Smooth muscle cell (in vitro differentiated cells): ENCODE measurements around the gene TMEM135. TPM values are rescaled to one million over a fixed set of nuclear protein-coding genes. Genes with fewer than 3 reads are reported as not detected.

Source experiments
- DNase-seq: peaks from one replicate; lab custom pipeline; 2025; ENCODE audit not compliant: unreplicated experiment; lab: John Stamatoyannopoulos, UW
- H2AFZ ChIP-seq: fragments of 200-600 bp; sonication (generic); 2 replicates; pipeline ENCODE4 v1.6.0; 2016; ENCODE audit warnings: antibody characterized with exemption, low read depth, mild to moderate bottlenecking
- H3F3A ChIP-seq: fragments of 200-600 bp; sonication (generic); 2 replicates; pipeline ENCODE4 v1.6.0; 2017; ENCODE audit warnings: antibody characterized with exemption, low read depth
- H3K27ac ChIP-seq: fragments of 200-600 bp; sonication (generic); 2 replicates; pipeline ENCODE4 v1.5.1; 2016; ENCODE audit warnings: low read depth, mild to moderate bottlenecking
- H3K27me3 ChIP-seq: fragments of 200-600 bp; sonication (generic); 2 replicates; pipeline ENCODE4 v1.6.1; 2016; ENCODE audit warnings: low read depth, mild to moderate bottlenecking
- H3K36me3 ChIP-seq: fragments of 200-600 bp; sonication (generic); 2 replicates; pipeline ENCODE4 v1.5.1; 2016; ENCODE audit warnings: low read depth
- H3K4me1 ChIP-seq: fragments of 200-600 bp; sonication (generic); 2 replicates; pipeline ENCODE4 v1.5.1; 2016; ENCODE audit warnings: low read depth
- H3K4me2 ChIP-seq: fragments of 200-600 bp; sonication (generic); 2 replicates; pipeline ENCODE4 v1.6.0; 2016; ENCODE audit warnings: mild to moderate bottlenecking
- H3K4me3 ChIP-seq: fragments of 200-600 bp; sonication (generic); 2 replicates; pipeline ENCODE4 v1.5.1; 2016; ENCODE audit warnings: mild to moderate bottlenecking
- H3K79me2 ChIP-seq: fragments of 200-600 bp; sonication (generic); 2 replicates; pipeline ENCODE4 v1.6.0; 2016; ENCODE audit warnings: low read depth, mild to moderate bottlenecking
- H3K9ac ChIP-seq: fragments of 200-600 bp; sonication (generic); 2 replicates; pipeline ENCODE4 v1.6.0; 2016; ENCODE audit warnings: low read depth
- H3K9me3 ChIP-seq: fragments of 200-600 bp; sonication (generic); replicated peaks from 2 replicates; pipeline ENCODE4 v1.5.1; 2016; ENCODE audit warnings: low read depth
- H4K20me1 ChIP-seq: fragments of 200-600 bp; sonication (generic); 2 replicates; pipeline ENCODE4 v1.6.0; 2016; ENCODE audit warnings: low read depth
- CTCF ChIP-seq: fragments of 200-600 bp; sonication (generic); IDR thresholded peaks from 2 replicates; pipeline ENCODE4 v1.5.1; 2017; ENCODE audit warnings: borderline replicate concordance, mild to moderate bottlenecking, antibody characterized with exemption; ENCODE audit not compliant: insufficient read depth, poor library complexity, severe bottlenecking
- WGBS: methylation state at CpG from one replicate; pipeline ENCODE4 v1.1.7; 2016; ENCODE audit warnings: low lambda C conversion rate; 5-methylcytosine and 5-hydroxymethylcytosine counted together
- polyA plus RNA-seq: library from polyadenylated mRNA; unstranded; fragments of >200 nt; fragmentation: Nextera tagmentation; extraction: Ambion mirVana; gene quantifications from 2 replicates; pipeline ENCODE4 v1.2.1, GENCODE V29; 2016
- total RNA-seq: library from RNA; depleted of rRNA; stranded (reverse); fragments of >200 nt; gene quantifications from 2 replicates; pipeline ENCODE4 v1.2.3, GENCODE V29; 2014

TMEM135 gene
- total and polyA plus RNA-seq, 2 experiments from 2014 or later: 12.4 to 21.7 TPM

DNA sequence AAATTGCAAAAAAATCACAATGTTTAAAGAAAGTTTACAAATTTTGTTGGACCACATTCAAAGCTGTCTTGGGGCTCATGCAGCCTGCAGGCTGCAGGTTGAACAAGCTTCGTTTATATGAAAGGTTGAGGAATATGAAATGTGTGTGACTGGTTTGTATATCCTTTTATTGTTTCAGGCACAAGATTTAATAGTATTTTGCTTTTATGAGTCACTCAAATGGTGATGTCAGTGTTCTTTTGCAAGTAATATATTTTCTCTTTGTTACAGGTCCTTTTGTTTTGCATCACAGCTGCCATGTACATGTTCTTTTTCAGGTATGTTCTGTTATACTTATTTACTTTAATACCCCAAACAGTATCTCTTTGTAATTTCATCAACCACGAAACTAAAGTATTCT is 198.6 kb downstream of the TMEM135 start:
- no peak overlapping the region for H3K9ac ChIP-seq
- H3K36me3 ChIP-seq: peaks cover 4% of the 10 kb centered on the region
- H3K4me1 ChIP-seq: no peaks in the 10 kb centered on the region
- peaks cover 12% of the 10 kb centered on the region for H3K9me3 ChIP-seq
- no peak for TF ChIP-seq CTCF
- 91% methylated on average over 2 of the region's 2 CpGs for WGBS
- no peak overlapping the region for H3K27ac ChIP-seq
- no peak for DNase-seq
- H3K4me2 ChIP-seq: no peak overlapping the region
- H4K20me1 ChIP-seq: no peaks in the 10 kb centered on the region
- H2AFZ ChIP-seq: no peak overlapping the region
- no peak overlapping the region for H3K4me3 ChIP-seq
- no peaks in the 10 kb centered on the region for H3F3A ChIP-seq
- no peaks in the 10 kb centered on the region for H3K27me3 ChIP-seq
- peaks cover 4% of the 10 kb centered on the region for H3K79me2 ChIP-seq

- Histone ChIP-seq H3K79me2 (peaks cover 4% of the 10 kb centered on the region), H3K9ac (no peak overlapping the region), H3K4me2 (no peak overlapping the region), H3K9me3 (no peaks in the 10 kb centered on the region), H4K20me1 (no peaks in the 10 kb centered on the region), H3K27ac (no peak overlapping the region), H3K27me3 (no peaks in the 10 kb centered on the region), H3K4me1 (no peaks in the 10 kb centered on the region), H2AFZ (no peak overlapping the region), H3K4me3 (no peak overlapping the region), H3K36me3 (no peaks in the 10 kb centered on the region), H3F3A (no peaks in the 10 kb centered on the region)
- no peak for TF ChIP-seq CTCF
- 94% methylated on average over 2 of the region's 2 CpGs for WGBS
- DNase-seq: no peak
Observed at GRCh38 chr11:87239001-87239400, 201.3 kb downstream of the TMEM135 start.

DNA sequence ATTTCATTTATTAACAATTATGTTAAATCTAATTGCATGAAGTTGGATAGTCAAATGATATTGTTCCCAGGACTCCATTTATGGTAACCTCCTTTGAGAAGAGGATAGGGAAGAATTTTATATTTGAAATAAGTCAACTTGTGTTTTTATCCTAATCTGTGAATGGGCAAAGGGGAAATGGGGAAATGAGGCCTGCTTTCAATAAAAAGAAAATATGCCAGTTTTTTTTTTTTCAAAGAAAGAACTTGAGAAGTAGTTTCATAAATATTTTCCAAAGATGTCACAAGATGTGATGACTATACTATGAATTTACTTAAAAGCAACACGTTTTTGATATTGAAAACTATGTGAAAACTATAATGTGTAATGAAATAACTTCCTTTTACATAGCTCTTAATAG is 201.8 kb downstream of the TMEM135 start:
- peaks cover 4% of the 10 kb centered on the region for H3K79me2 ChIP-seq
- H3F3A ChIP-seq: no peaks in the 10 kb centered on the region
- no peaks in the 10 kb centered on the region for H3K4me1 ChIP-seq
- H3K4me2 ChIP-seq: no peak overlapping the region
- H3K9me3 ChIP-seq: no peaks in the 10 kb centered on the region
- H3K27ac ChIP-seq: no peak overlapping the region
- 79% methylated on average over 1 of the region's 1 CpG for WGBS
- no peak overlapping the region for H3K4me3 ChIP-seq
- no peak for TF ChIP-seq CTCF
- H3K36me3 ChIP-seq: no peaks in the 10 kb centered on the region
- H3K27me3 ChIP-seq: no peaks in the 10 kb centered on the region
- H3K9ac ChIP-seq: no peak overlapping the region
- H2AFZ ChIP-seq: no peak overlapping the region
- no peak for DNase-seq
- H4K20me1 ChIP-seq: no peaks in the 10 kb centered on the region

- Histone ChIP-seq H3K4me3 (no peak overlapping the region), H3K4me2 (no peak overlapping the region), H3K79me2 (peaks cover 5% of the 10 kb centered on the region), H3K36me3 (no peaks in the 10 kb centered on the region), H2AFZ (no peak overlapping the region), H3K27ac (no peak overlapping the region), H4K20me1 (no peaks in the 10 kb centered on the region), H3K9me3 (no peaks in the 10 kb centered on the region), H3F3A (no peaks in the 10 kb centered on the region), H3K4me1 (no peaks in the 10 kb centered on the region), H3K9ac (no peak overlapping the region), H3K27me3 (no peaks in the 10 kb centered on the region)
- 91% methylated on average over 4 of the region's 4 CpGs for WGBS
- no peak for TF ChIP-seq CTCF
- DNase-seq: no peak
Observed at GRCh38 chr11:87251560-87251959, 213.8 kb downstream of the TMEM135 start.
